DMS 273 (cell line): ENCODE results near the gene NAV2.

Experiments
- DNase-seq: peaks from one replicate; lab custom pipeline; 2025; ENCODE audit not compliant: unreplicated experiment; lab: John Stamatoyannopoulos, UW

Gene NAV2

DNA sequence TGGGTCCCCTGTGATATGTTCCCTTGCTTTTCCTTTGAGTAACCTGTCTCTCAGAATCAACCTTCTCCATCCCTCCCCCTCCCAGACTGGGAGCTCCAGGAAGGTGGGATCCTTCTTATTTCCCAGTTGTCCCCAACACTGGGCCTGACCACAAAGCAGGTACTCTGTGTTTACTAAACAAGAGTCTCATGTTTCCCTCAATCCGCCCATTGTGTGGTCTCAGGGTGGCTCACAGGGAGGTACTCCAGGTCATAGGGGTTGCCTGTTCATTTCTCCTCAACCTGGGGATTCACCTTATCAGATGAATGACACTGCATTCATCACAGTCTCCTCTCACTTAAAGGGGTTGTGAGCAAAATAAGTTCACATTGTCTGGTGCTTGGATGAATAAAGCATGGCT lies 26.4 kb upstream of the NAV2 start:
- no peak for DNase-seq

DNA sequence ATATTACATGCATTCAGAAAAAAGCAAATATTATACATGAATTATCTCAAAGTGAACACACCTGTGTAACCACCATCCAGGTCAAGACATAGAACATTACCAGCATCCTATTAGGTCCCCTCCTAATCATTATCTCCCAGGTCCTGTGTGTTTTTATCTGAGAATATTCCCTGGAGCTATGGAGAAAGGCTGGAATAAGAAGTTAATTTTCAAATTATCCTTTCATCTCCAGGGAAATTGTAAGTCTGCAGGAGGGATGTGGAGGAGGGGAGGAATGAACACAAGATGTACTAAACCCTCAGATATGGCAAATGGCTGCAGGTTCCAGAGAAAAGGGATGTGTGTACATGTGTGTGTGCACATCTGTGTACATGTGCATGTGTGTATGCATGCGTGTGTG lies 25.2 kb upstream of the NAV2 start:
- DNase-seq, result no peak

GRCh38 chr11:19689281-19690000 lies 23.2 kb upstream of the NAV2 start:
- no peak for DNase-seq

- DNase-seq, result no peak
Observed at GRCh38 chr11:19690885-19691284, 21.8 kb upstream of the NAV2 start.

GRCh38 chr11:19691815-19692500 lies 20.7 kb upstream of the NAV2 start:
- DNase-seq, result peak; percentile 88

- no peak for DNase-seq
Observed at GRCh38 chr11:19693146-19693545, 19.5 kb upstream of the NAV2 start.

- no peak for DNase-seq
Observed at GRCh38 chr11:19694796-19695345, 17.8 kb upstream of the NAV2 start.

DNA sequence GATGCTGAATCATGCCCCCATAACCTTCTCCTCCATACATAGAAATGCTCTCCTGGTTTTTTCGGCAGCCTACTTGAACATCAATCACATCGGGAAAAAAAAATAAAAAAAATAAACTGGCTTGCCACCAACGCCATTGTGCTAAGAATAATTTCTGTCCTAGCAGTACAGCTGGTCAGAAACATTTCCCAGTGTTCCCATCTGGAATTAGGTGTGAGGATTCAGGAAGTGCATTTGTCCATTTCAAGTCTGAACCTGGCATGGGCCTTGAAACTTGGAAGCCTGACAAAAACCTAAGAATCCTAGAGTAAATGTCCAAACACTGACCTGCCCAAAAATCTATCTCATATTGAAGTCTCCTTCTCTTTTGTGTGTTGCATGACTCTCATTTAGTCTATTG lies 16.6 kb upstream of the NAV2 start:
- DNase-seq, result peak; percentile 19

DNA sequence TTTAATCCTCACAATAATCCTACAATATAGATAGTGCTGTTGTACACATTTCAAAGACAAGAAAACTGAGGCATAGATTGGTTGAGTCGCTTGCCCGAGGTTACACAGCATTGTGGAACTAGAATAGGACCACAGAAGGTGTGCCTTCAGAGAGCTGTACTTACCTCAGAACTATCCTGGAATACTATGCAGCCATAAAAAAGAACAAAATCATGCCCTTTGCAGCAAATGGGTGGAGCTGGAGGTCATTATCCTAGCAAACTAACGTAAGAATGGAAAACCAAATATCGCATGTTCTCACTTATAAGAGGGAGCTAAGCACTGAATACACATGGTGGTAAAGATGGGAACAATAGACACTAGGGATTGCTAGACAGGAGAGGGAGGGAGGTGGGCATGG lies 15.7 kb upstream of the NAV2 start:
- no peak for DNase-seq

DNA sequence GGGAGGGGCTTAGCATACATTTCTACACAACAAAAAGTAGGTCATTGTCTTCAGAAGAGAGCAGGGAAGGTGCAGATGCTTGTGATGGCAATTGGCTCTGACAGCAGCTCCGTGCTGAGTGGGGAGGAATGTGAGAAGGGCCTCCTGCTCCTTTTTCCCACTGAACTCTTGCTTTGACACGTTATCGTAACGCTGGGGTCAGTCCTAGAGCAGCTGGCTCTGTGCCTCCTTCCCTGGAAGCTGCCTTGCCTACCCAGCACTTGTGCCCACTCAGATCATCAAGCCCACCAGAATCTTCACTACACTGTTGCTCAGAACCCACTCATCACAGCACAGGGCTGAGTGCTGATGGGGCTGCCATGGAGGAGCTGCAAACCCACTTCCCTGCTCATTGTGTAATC lies 14.9 kb upstream of the NAV2 start:
- peak; percentile 2 for DNase-seq

GRCh38 chr11:19698493-19699292 lies 13.9 kb upstream of the NAV2 start:
- no peak for DNase-seq

- no peak for DNase-seq
Observed at GRCh38 chr11:19701421-19701820, 11.2 kb upstream of the NAV2 start.

DNA sequence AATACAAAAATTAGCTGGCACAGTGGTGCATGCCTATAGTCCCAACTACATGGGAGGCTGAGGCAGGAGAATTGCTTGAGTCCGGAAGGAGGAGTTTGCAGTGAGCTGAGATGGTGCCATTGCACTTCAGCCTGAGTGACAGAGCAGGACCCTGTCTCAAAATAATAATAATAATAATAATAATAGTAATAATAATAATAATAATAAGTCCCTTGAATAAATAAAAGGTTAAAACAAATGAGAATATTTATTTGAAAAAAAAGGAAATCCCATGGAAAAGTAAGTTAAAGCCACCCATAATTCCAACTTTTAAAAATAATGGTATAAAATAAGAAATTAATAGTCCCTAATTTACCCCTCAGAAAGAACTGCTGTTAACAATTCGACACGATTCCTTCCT lies 10.0 kb upstream of the NAV2 start:
- DNase-seq, result no peak

DNA sequence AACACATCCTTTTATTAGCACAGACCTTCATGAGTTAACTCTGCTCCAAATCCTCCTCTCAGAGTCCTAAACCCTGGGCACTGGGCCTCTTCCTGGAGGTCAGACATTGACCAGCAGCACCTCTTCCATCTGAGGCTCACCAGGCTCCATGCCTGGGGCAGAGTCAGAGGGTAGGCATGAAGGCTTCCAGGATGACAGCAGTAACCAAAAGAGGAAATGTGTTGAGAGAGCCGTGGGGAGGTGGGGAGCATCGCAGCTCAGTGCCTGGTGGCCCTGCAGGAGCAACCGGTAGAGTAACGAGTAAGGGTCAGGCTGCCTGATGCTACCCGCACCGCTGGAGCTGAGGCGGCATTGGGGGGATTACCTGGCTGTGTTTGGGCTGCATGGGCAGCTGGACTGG lies 9.4 kb upstream of the NAV2 start:
- no peak for DNase-seq

DNA sequence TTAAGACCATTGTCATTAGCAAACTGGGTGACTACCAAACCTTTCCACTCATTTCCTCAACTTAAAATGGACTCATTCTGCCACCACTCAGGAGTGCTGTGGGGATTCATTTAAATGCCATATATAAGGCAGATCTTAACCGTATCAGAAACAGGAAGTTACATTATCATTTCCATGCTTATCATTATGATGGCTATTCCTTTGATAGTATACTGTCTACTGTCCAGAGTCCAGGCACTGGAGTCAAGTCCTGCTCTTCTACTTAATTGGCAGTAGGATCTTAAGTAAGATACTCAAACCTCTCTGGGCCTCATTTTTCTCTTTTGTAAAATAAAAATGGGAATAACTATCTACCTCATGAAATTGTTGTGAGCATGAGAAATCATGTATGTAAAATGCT lies 8.4 kb upstream of the NAV2 start:
- no peak for DNase-seq

GRCh38 chr11:19705936-19706335 lies 6.7 kb upstream of the NAV2 start:
- no peak for DNase-seq

DNA sequence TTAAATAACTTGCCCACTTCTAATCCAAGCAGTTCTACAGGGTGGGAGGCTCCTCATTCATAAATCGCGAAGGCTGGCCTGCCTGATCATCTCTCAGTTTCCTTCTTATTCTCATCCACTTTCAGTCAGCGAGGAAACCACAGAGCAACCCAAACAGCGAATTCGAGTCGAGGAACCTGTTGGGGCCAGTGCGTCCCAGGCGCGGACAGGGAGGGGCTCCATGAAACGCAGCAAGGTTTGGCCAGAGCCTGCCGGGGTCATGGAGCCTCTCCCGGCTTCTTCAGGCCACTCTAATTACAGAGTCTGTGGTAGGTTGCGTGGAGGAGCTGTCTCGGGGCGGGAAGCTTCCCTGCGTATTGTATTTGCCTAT lies 741 bp upstream of the NAV2 start:
- DNase-seq, result no peak

DNA sequence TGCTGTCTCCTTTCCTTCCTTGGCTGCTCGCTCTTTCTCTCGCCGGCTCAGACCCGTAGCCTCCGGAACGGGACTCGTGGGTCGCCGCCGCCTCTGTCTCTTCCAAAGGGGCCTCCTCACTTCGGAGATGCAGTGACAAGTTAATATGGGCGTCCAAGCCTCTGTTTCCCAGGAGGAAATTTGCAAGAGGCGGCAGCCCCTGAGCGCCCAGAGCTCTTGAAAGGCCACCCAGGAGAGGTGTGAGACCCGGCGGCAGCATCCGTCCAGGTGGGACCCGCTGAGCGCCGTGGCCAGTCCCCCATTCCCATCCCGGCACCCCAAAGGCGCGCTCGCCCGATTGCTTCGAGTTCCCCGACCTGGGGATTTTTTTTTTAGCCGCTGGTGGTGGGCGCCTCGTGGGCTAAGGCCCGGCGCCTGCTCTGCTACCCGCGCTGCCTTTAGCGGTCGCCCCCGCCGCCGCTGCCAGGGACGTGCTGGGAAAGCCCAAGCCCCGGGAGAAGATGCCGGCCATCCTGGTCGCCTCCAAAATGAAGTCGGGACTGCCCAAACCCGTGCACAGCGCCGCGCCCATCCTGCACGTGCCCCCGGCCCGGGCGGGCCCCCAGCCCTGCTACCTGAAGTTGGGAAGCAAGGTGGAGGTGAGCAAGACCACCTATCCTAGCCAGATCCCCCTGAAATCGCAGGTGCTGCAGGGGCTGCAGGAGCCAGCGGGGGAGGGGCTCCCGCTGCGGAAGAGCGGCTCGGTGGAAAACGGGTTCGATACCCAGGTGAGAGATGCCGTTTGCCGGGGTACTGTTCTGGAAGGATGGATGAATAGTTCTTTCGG lies 772 bp downstream of the NAV2 start:
- peak; percentile 56 for DNase-seq

GRCh38 chr11:19714022-19714386 lies 1.4 kb downstream of the NAV2 start:
- peak; percentile 54 for DNase-seq

- peak; percentile 78 for DNase-seq
Observed at GRCh38 chr11:19714387-19715363, 2.0 kb downstream of the NAV2 start.
